ENCODE data around the gene PTGIS.

Gene PTGIS

GRCh38 chr20:49562311-49563014, 5.5 kb downstream of the PTGIS start:
- peak overlapping the region; percentile 0 for H3K4me3 ChIP-seq (ENCODE audit: low read length)
- DNase-seq (ENCODE audit: low read depth), result peak; percentile 93
- H3K36me3 ChIP-seq (ENCODE audit: control insufficient read depth, insufficient read depth, low read length, severe bottlenecking), result no peaks in the 10 kb centered on the region
- peak overlapping the region; percentile 81 for H3K9ac ChIP-seq (ENCODE audit: low read length)
- no peaks in the 10 kb centered on the region for H3K27me3 ChIP-seq (replicated peaks; ENCODE audit: control insufficient read depth, insufficient read depth, low read length)
- no peaks in the 10 kb centered on the region for H3K9me3 ChIP-seq (ENCODE audit: control insufficient read depth, low read length)
- peaks cover 83% of the 10 kb centered on the region for H3K4me1 ChIP-seq (ENCODE audit: control insufficient read depth, insufficient read depth, low read length)

- Histone ChIP-seq H3K27me3 (replicated peaks; ENCODE audit: control insufficient read depth, insufficient read depth, low read length) (no peaks in the 10 kb centered on the region), H3K4me3 (ENCODE audit: low read length) (no peak overlapping the region), H3K9ac (ENCODE audit: low read length) (peak overlapping the region; percentile 81), H3K36me3 (ENCODE audit: control insufficient read depth, insufficient read depth, low read length, severe bottlenecking) (no peaks in the 10 kb centered on the region), H3K4me1 (ENCODE audit: control insufficient read depth, insufficient read depth, low read length) (peaks cover 84% of the 10 kb centered on the region), H3K9me3 (ENCODE audit: control insufficient read depth, low read length) (no peaks in the 10 kb centered on the region)
- no peak for DNase-seq (ENCODE audit: low read depth)
Observed at GRCh38 chr20:49561806-49562205, 6.1 kb downstream of the PTGIS start.

- H3K4me1 ChIP-seq (ENCODE audit: control insufficient read depth, insufficient read depth, low read length), result peaks cover 84% of the 10 kb centered on the region
- peak overlapping the region; percentile 81 for H3K9ac ChIP-seq (ENCODE audit: low read length)
- DNase-seq (ENCODE audit: low read depth), result no peak
- no peak overlapping the region for H3K4me3 ChIP-seq (ENCODE audit: low read length)
- no peaks in the 10 kb centered on the region for H3K9me3 ChIP-seq (ENCODE audit: control insufficient read depth, low read length)
- H3K27me3 ChIP-seq (replicated peaks; ENCODE audit: control insufficient read depth, insufficient read depth, low read length), result no peaks in the 10 kb centered on the region
- H3K36me3 ChIP-seq (ENCODE audit: control insufficient read depth, insufficient read depth, low read length, severe bottlenecking), result no peaks in the 10 kb centered on the region
Observed at GRCh38 chr20:49561256-49561655, 6.7 kb downstream of the PTGIS start.

- Histone ChIP-seq H3K4me1 (ENCODE audit: control insufficient read depth, insufficient read depth, low read length) (peaks cover 83% of the 10 kb centered on the region), H3K9ac (ENCODE audit: low read length) (peak overlapping the region; percentile 81), H3K4me3 (ENCODE audit: low read length) (no peak overlapping the region), H3K9me3 (ENCODE audit: control insufficient read depth, low read length) (no peaks in the 10 kb centered on the region), H3K27me3 (replicated peaks; ENCODE audit: control insufficient read depth, insufficient read depth, low read length) (no peaks in the 10 kb centered on the region), H3K36me3 (ENCODE audit: control insufficient read depth, insufficient read depth, low read length, severe bottlenecking) (no peaks in the 10 kb centered on the region)
- no peak for DNase-seq (ENCODE audit: low read depth)
Observed at GRCh38 chr20:49560646-49561045, 7.3 kb downstream of the PTGIS start.

- no peaks in the 10 kb centered on the region for H3K27me3 ChIP-seq (replicated peaks; ENCODE audit: control insufficient read depth, insufficient read depth, low read length)
Observed at GRCh38 chr20:49560186-49560585, 7.8 kb downstream of the PTGIS start.

GRCh38 chr20:49559411-49560081, 8.4 kb downstream of the PTGIS start:
- Histone ChIP-seq H3K4me3 (ENCODE audit: low read length) (peak overlapping the region; percentile 76), H3K9me3 (ENCODE audit: control insufficient read depth, low read length) (no peaks in the 10 kb centered on the region), H3K36me3 (ENCODE audit: control insufficient read depth, insufficient read depth, low read length, severe bottlenecking) (no peaks in the 10 kb centered on the region), H3K4me1 (ENCODE audit: control insufficient read depth, insufficient read depth, low read length) (peaks cover 76% of the 10 kb centered on the region), H3K9ac (ENCODE audit: low read length) (peak overlapping the region; percentile 88), H3K27me3 (replicated peaks; ENCODE audit: control insufficient read depth, insufficient read depth, low read length) (no peaks in the 10 kb centered on the region)
- peak; percentile 73 for DNase-seq (ENCODE audit: low read depth)

More at GRCh38 chr20:49560186-49560585, 7.8 kb downstream of the PTGIS start:
- H3K4me1 ChIP-seq (ENCODE audit: control insufficient read depth, insufficient read depth, low read length), result peaks cover 78% of the 10 kb centered on the region
- no peaks in the 10 kb centered on the region for H3K36me3 ChIP-seq (ENCODE audit: control insufficient read depth, insufficient read depth, low read length, severe bottlenecking)
- H3K9me3 ChIP-seq (ENCODE audit: control insufficient read depth, low read length), result no peaks in the 10 kb centered on the region
- DNase-seq (ENCODE audit: low read depth), result no peak
- H3K9ac ChIP-seq (ENCODE audit: low read length), result peak overlapping the region; percentile 27
- H3K4me3 ChIP-seq (ENCODE audit: low read length), result no peak overlapping the region

GRCh38 chr20:49558826-49559225, 9.1 kb downstream of the PTGIS start:
- peak overlapping the region; percentile 88 for H3K9ac ChIP-seq (ENCODE audit: low read length)
- no peak for DNase-seq (ENCODE audit: low read depth)
- peaks cover 79% of the 10 kb centered on the region for H3K4me1 ChIP-seq (ENCODE audit: control insufficient read depth, insufficient read depth, low read length)

GRCh38 chr20:49557449-49557848, 10.5 kb downstream of the PTGIS start:
- peak; percentile 75 for DNase-seq (ENCODE audit: low read depth)
- peak overlapping the region; percentile 72 for H3K4me3 ChIP-seq (ENCODE audit: low read length)
- H3K9me3 ChIP-seq (ENCODE audit: control insufficient read depth, low read length), result no peaks in the 10 kb centered on the region
- H3K4me1 ChIP-seq (ENCODE audit: control insufficient read depth, insufficient read depth, low read length), result peaks cover 77% of the 10 kb centered on the region
- H3K27me3 ChIP-seq (replicated peaks; ENCODE audit: control insufficient read depth, insufficient read depth, low read length), result no peaks in the 10 kb centered on the region
- H3K9ac ChIP-seq (ENCODE audit: low read length), result peak overlapping the region; percentile 88
- H3K36me3 ChIP-seq (ENCODE audit: control insufficient read depth, insufficient read depth, low read length, severe bottlenecking), result no peaks in the 10 kb centered on the region

More at GRCh38 chr20:49558826-49559225, 9.1 kb downstream of the PTGIS start:
- no peaks in the 10 kb centered on the region for H3K9me3 ChIP-seq (ENCODE audit: control insufficient read depth, low read length)
- peak overlapping the region; percentile 76 for H3K4me3 ChIP-seq (ENCODE audit: low read length)
- H3K36me3 ChIP-seq (ENCODE audit: control insufficient read depth, insufficient read depth, low read length, severe bottlenecking), result no peaks in the 10 kb centered on the region
- H3K27me3 ChIP-seq (replicated peaks; ENCODE audit: control insufficient read depth, insufficient read depth, low read length), result no peaks in the 10 kb centered on the region

GRCh38 chr20:49556621-49557020, 11.3 kb downstream of the PTGIS start:
- DNase-seq (ENCODE audit: low read depth), result no peak
- H3K4me1 ChIP-seq (ENCODE audit: control insufficient read depth, insufficient read depth, low read length), result peaks cover 77% of the 10 kb centered on the region
- H3K4me3 ChIP-seq (ENCODE audit: low read length), result peak overlapping the region; percentile 72
- H3K36me3 ChIP-seq (ENCODE audit: control insufficient read depth, insufficient read depth, low read length, severe bottlenecking), result no peaks in the 10 kb centered on the region
- H3K9me3 ChIP-seq (ENCODE audit: control insufficient read depth, low read length), result no peaks in the 10 kb centered on the region
- H3K27me3 ChIP-seq (replicated peaks; ENCODE audit: control insufficient read depth, insufficient read depth, low read length), result no peaks in the 10 kb centered on the region
- H3K9ac ChIP-seq (ENCODE audit: low read length), result peak overlapping the region; percentile 88

GRCh38 chr20:49549801-49550551, 18.0 kb downstream of the PTGIS start:
- Histone ChIP-seq H3K9me3 (ENCODE audit: control insufficient read depth, low read length) (no peaks in the 10 kb centered on the region), H3K36me3 (ENCODE audit: control insufficient read depth, insufficient read depth, low read length, severe bottlenecking) (peaks cover 45% of the 10 kb centered on the region), H3K4me1 (ENCODE audit: control insufficient read depth, insufficient read depth, low read length) (peaks cover 32% of the 10 kb centered on the region), H3K27me3 (replicated peaks; ENCODE audit: control insufficient read depth, insufficient read depth, low read length) (no peaks in the 10 kb centered on the region), H3K9ac (ENCODE audit: low read length) (no peak overlapping the region), H3K4me3 (ENCODE audit: low read length) (no peak overlapping the region)
- no peak for DNase-seq (ENCODE audit: low read depth)

GRCh38 chr20:49548371-49548947, 19.5 kb downstream of the PTGIS start:
- Histone ChIP-seq H3K9me3 (ENCODE audit: control insufficient read depth, low read length) (no peaks in the 10 kb centered on the region), H3K4me1 (ENCODE audit: control insufficient read depth, insufficient read depth, low read length) (peaks cover 25% of the 10 kb centered on the region), H3K27me3 (replicated peaks; ENCODE audit: control insufficient read depth, insufficient read depth, low read length) (no peaks in the 10 kb centered on the region), H3K36me3 (ENCODE audit: control insufficient read depth, insufficient read depth, low read length, severe bottlenecking) (peaks cover 60% of the 10 kb centered on the region), H3K9ac (ENCODE audit: low read length) (no peak overlapping the region), H3K4me3 (ENCODE audit: low read length) (no peak overlapping the region)
- DNase-seq (ENCODE audit: low read depth), result no peak

Measured in adipocyte (in vitro differentiated cells).